HG03280 (cell line): Measurements from ENCODE around the gene FAM168A.
"Not testable (repeated sequence)": the region's sequence is repeated elsewhere in the genome, so short reads cannot be mapped to it uniquely, and the experiment has no call there.

ENCODE experiments used
- ATAC-seq: cut with Tn5 transposase; IDR thresholded peaks from one replicate; pipeline ENCODE4 v1.9.1; 2021; ENCODE audit warnings: mild to moderate bottlenecking, moderate library complexity; ENCODE audit not compliant: unreplicated experiment

The FAM168A gene

DNA sequence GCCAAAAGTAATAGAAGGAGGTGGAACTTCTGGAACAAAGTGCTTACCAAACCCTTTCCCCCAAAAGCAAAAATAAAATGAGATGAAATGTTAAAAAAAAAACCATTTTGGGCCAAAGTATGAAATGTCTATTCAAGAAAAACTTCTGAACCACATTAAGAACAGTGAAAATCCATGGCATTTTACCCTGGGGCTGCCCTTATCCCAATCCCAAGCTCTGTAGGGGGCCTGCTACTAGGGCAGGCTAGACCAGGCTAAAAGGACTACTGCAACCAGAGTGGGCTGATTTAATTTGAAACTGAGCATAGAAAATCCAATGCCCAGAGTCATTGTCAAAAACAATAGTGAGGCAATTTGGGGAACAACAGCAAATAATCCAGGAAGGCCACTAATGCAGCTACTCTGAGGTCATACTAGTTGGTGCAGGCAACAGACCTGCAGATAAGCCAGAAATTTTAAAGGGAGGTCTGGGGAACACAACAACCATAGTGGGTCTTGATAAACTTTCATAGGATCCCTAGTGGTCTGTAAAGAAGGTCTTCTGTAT, 122.3 kb downstream of the FAM168A start:
- ATAC-seq = no peak

DNA sequence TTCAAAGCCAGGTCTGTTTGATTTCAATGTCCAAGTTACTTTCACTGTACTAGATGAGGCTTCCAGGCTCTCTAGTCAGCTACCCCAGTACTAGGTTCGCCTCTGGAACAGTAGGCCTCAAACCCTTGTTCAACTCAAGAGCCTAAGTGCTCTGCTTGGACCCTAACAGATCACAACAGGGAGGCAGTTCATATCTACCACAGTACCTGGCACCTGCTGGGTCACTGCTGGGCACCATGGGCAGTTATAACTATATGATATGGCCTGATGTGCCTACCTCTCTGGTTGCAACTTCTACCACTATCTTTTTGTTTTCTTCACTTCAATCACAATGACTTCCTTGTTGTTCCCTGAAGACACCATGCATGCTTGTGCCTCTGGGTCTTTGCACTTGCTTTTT, 124.7 kb downstream of the FAM168A start:
- no peak for ATAC-seq

DNA sequence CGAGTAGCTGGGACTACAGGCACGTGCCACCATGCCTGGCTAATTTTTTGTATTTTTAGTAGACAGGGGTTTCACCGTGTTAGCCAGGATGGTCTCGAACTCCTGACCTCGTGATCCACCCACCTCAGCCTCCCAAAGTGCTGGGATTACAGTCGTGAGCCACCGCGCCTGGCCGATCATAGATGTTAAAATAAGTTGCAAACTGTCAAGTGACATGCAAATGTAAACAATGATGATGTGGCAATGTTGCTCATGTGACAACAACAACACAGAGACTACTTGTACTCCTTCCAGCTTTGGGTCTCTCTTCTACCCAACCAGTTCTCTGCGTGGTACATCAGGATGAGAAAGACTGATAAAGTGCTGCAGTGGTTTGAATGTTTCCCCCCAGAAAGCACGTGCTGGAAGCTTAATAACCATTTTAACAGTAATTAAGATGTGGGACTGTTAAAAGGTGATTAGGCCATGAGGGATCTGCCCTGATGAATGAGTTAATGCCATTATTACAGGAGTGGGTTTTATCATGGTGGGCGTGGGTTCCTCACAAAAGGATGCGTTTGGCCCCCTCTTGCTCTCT, 127.8 kb downstream of the FAM168A start:
- not testable (repeated sequence) for ATAC-seq

DNA sequence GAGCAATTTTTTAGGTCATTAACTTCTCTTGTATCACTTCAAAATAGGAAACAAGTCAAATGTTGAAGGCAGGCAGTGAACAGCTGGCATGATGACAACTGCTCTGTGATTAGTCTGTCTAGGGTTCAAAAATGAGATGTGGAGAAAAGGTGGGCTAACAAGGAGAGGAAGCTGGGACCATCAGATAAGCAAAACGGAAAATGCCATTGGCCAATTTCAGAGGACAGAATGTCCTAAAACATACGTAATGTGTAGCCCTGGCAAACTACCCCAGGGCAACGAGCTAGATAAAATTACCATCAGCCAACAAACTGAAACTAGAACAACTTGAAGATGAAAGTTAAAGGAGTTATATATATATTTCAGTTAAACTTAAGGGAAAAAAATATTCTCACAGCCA, 128.5 kb downstream of the FAM168A start:
- no peak for ATAC-seq

DNA sequence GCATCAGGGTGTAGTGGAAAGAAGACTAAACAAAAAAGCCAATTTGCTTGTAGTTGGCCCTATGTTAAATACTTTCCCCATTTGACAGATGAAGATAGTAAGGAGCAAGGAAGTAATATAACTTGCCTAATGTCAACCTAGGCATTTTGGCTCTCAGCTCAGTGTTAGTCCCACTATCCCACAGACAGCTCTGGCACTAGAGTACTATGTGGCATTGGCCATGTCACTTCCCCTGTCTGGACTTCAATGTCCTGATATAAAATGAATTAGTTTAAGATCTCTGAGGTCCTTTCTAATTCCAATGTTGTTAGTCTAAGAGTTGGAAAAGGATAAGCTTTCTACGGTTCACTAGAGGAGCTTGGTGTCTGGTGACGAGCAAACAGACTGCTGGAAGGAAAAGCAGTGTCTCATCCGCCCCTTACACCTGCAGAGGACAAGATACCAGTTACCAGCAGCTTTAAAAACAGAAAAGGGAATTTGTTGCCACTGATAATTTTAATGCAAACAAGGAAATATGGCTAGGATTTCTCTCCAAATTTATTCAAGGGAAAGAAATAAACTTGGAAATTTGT, 129.2 kb downstream of the FAM168A start:
- ATAC-seq = no peak

DNA sequence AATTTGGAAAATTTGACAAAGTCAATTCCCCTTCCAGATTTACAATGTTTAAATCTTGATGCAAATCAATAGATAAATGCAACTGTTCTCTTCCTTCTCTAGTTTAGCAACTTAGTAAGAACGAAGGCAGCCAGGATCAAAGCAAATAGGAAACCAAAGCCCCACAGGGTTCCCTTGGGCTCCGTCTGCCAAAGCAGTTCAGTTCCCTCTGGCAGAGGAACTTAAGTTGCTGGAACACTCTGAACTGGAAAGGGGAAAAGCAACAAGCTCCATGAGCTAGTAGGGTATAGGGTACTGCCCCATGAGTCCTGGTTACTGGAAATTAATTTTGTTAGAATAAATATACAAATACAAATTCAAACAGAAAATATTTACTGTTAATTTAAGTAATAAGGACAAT, 130.4 kb downstream of the FAM168A start:
- no peak for ATAC-seq

DNA sequence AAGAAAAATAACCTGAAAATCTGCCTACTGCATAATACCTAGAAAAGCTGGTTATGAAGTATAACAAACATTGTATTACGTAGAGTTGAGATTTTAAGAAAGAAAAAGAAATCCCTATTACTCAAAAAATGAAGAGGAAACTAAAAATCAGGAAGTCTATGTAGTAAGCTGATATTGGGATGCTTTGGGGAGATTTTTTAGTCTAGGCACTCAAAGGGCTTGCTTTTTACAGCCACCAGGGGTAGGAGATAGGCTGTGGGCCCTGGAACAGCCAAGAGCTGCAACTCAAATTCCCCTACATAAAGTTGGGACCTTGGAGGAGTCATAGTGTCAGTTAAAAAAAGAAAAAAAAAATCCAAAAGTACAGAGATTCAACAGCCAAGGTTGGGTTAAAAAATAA, 131.3 kb downstream of the FAM168A start:
- ATAC-seq = no peak

DNA sequence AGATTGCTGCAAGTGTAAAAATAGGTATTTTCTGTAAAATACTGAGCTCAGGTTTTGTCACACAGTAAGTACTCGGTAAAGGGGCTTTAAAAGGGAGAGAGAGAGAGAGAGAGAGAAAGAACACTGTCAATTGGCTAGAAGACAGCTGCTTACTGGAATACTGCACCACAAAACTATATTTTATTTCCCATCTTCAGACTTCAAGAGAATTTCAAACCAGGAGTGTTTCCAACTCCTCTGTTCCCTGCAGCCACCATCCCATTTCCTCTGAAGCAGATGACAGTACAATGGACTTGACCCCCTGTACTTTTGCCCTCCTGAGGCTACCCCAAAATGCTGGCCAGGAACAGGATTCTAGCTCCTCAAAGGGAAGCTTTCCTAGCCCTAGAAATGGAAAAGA, 132.0 kb downstream of the FAM168A start:
- no peak for ATAC-seq

DNA sequence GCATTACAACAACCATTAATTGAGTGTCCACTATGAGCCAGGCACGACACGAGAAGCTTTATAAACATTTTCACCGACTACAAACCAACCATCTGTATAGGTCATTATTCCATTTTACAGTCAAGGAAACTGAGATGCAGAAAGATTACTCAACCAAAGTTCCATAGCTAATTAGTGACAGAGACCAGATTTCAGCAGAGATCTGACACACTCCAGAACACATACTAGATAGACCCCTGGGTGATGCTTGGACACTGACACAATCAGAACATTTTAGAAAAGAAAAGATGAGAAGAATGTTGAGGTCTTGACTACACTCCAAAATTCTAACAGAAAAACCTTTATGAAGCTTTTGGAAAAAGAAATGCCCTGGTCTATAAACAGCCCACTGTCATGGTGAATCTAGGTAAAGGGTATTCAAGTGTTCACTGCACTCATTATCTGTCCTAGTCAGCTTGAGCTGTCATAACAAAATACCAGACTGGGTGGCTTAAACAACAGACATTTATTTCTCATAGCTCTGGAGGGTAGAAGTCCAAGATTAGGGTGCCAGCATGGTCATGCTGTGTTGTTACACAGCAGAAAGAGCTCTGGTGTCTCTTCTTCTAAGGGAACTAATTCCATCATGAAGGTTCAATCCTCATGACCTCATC, 132.8 kb downstream of the FAM168A start:
- no peak for ATAC-seq

DNA sequence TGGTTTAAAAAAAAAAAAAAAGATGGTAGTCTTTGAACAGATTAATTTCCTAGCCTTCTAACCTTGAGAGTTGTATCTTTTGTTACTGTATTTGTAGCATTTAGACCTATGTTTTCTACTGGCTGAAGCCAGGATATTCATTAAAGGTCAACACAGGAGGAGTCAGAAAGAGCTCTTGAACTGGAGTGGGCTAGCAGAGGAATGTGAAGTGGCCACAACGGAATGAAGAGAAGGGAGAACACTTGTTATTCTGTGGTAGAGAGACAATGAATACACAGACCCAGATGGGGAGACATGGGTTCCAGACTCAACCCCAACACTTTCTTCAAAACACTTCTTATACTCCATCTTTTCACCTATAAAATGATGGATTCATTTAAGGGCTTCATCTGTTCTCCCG, 133.6 kb downstream of the FAM168A start:
- no peak for ATAC-seq

DNA sequence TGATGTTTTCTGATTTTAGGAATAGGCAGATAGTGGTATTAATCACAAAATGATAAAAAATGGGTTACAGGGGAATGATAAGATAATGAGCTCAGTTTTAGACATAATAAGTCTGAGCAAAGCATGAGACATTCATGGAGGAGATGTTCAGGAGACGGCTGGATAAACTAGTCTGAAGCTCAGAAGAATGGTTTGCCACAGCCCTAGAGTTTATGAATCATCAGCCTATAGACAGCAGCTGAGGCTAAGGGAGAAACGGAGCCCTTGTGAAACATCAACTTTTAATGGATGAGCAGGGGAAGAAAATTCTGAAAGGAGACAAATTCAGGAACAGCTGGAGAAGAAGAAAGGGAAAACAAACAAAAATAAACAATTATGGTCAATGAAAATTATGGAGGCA, 134.6 kb downstream of the FAM168A start:
- ATAC-seq = no peak

DNA sequence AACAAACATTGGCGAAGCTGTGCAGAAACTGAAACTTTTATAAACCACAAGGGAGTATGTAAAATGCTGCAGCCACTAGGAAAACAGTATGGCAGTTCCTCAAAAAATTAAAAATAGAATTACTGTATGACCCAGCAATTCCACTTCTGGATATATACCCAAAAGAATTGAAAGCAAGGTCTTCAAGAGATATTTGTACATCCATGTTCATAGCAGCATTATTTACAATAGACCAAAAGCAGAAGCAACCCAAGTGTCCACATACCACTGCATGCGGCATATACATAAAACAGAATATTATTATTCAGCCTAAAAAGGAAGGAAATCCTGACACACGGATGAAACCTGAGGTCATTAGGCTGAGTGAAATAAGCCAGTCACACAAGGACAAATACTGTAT, 135.9 kb downstream of the FAM168A start:
- ATAC-seq = no peak

DNA sequence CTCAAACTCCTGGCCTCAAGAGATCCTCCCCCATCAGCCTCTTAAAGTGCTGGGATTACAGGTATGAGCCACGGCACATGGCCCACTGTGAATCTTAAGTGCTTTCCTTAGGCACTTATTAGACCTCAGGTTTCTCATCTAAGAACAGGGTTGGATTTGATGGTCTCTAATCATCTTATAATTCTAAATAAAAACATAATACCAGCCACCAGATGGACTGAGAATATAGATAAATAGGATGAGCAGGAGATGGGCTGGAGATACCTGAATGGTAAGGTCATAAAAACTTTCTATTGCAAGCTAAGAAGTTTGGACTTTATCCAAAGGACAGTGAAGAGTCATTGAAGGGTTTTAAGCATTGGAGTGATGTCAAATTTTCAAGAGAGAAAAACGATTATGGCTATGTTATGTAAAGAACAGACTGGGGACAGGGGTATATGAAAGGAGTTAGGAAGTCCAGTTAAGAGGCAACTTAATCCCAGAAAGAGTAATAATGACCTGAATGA, 136.5 kb downstream of the FAM168A start:
- ATAC-seq = no peak

DNA sequence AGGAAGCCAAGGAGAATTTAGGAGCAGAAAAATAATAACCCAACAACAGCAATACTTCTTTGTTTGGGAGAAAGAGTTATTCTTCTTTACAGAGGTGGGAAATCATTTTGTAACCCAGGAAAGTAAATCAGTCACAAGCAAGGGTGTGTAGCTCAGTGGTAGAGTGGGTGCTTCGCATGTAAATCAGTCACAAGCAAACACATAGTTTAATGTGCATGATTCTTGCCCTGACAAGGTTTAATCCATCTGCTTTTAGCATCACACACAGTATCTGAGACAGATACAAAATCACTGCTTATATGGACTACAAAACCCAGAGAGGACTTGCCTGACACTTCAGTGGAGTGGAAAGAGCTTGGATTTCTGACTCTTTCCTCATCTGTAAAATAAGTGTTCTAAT, 139.7 kb downstream of the FAM168A start:
- no peak for ATAC-seq

DNA sequence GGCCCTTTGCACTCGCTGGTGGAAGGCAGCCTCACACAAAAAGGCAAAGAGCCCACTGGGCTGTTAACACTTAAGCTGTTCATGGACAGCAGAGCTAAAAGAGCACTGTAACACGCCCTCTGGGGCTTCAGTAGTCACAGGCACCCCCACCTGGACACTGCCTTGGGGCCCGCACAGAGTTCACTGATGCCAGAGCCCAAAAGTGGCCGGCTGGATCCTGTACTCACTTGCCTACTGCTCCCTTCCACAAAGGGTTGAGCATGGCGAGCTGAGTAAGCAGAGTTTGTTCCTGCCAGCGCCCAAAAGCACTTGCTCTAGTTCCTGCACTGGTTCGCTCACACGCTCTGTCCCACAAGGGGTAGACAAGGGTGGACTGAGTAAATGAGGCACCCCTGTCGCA, 142.9 kb downstream of the FAM168A start:
- no peak for ATAC-seq

DNA sequence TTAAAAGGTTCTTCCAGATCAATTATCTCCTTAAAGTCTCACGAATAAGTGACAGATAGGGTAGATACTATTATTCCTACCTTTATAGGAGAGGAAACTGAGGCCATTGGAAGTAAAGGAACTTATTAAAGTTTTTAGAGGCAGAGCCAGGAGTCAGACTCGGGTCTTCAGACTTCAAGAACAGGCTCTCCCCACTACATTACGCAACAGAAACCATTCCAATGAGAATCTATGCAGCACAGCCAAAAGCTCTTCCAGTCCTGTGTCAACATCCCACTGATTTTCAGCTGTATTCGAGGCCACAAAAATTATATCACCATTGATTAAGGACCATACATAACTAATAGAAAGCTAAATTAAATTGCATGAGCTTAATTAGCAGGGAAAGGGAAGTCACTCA, 144.3 kb downstream of the FAM168A start:
- no peak for ATAC-seq

DNA sequence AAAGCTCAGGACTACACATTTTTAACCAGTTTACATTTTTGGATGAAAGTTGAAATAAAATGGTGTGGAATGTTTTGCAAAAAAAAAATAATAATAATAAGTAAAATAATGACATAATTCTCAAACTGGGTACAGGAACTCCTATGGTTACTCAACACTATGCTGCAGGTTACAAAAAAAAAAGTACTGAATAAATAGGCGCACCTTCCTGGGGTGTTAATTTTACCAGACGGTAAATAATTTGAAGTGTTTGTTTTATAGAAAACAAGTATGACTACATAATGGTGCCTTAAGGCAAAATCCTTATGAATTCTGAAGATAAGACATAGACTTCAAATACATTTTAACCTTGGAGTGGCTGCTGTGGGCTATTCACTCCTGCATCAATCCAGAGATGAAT, 145.2 kb downstream of the FAM168A start:
- ATAC-seq = no peak

DNA sequence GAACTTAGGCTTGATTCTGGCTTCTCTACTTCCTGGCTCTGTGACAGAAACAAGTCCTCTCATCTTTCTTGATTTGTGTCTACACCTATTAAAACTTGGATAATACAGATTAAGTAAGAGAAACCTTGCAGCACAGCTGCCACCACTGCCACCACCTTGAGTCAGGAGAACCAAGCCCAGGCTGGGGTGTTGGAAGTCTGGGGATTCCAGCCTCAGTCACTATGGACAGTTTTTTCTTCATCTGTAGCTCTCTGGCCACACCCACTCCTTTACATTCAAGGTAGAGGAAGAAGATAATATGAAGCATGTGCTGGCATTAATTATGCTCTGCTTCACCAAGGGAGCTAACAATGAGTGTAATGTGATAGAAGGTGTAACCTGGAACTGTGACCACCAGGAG, 146.0 kb downstream of the FAM168A start:
- ATAC-seq = no peak

DNA sequence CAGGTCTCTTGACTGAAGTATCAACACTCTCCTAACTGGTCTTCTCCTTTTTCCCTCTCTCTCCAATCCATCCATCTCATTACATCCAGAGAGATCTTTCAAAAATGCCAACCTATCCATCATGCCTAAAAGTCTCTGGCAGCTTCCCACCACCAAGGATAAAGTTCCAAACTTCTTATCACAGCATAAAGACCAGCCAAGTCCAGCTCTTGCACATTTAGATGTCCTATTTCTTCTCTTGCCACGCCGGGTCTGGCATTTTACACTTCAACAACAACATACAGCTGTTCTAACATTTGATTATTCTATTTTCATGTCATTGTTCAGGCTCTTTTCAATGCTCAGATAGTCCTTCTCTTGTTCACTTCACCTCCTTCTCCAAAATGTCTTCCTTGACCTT, 151.1 kb downstream of the FAM168A start:
- ATAC-seq = no peak

DNA sequence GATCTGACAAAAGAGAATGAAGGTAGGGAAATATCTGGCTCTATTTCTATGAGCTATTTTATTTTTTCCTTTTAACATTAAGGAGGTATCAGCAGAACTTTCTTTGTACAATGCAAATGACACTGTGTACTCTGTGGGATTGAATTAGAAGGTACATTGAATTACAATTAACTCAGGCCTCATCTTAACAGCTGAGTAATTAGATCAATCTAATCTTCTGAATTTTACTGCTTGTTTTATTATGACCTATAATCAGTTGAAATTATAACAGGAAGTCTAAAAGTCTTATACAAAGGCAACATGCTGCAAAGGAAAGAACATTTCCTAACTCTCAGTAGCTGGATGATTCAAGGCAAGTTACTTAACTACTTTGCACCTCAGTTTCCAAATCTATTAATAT, 151.9 kb downstream of the FAM168A start:
- no peak for ATAC-seq

DNA sequence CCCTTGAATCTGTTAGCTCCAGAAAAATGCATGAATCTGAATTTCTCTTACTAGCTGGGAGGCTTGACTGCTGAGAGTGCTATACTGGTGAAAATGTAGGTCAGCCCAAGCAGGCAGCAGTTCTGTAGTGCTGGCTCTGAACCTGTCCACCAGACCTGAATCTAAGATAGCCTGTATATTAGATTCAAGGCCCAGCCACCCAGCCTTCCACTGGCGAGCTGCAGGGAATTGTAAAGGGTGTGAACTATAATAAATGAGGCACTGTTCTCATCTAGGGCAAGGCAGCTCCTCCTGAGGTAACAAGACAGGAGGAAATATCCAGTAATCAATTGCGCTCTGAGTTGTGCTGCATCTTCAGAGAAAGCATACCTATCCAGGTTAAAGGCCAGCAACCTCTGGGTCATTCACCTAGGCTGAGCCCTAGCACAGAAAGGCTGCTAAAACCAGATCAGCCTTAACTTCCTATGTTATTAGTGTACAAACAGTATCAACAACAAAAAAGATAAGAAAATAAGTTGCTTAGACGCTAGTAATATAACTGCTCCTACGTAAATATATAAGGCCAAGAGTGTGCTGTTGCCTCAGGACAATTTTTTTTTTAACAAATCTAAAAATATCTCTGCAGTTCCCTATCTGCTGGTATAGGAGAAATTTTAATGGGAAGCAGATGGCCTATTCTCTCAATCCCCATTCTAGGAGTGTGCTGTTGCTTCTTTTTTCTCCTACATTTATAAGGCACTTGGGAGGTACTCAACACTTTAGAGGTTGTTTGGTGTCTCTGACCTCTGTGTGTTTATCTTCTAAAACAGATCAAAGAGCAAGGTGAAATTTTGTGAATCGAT, 158.7 kb downstream of the FAM168A start:
- ATAC-seq = no peak
